GM23338 (cell line): ENCODE data around the gene MCC.

ENCODE experiments used
- CTCF ChIP-seq, 2 experiments: fragments of 200-600 bp in 1 of 2; sonication (generic) in 1 of 2; conservative IDR thresholded peaks; 2 replicates each; pipeline versions ENCODE4 v1.5.1 to v1.6.1; 2016 to 2017; ENCODE audit warnings: antibody characterized with exemption in 2 of 2, low read depth in 2 of 2, mild to moderate bottlenecking in 2 of 2, moderate library complexity in 1 of 2
- EZH2 ChIP-seq: fragments of 200-600 bp; sonication (generic); IDR thresholded peaks from one replicate; pipeline ENCODE4 v1.8.0; 2017; ENCODE audit warnings: antibody characterized with exemption, mild to moderate bottlenecking, low read depth; ENCODE audit not compliant: unreplicated experiment
- EZH2phosphoT487 ChIP-seq: fragments of 200-600 bp; sonication (generic); IDR thresholded peaks from one replicate; pipeline ENCODE4 v1.8.1; 2018; ENCODE audit warnings: antibody characterized with exemption; ENCODE audit not compliant: unreplicated experiment

- TF ChIP-seq CTCF (conservative IDR thresholded peaks at IDR 0.05; ENCODE audit: low read depth in 2 of 2) (no peak), EZH2phosphoT487 (no peak), EZH2 (no peak)
Observed at GRCh38 chr5:112998296-112998695, 490.0 kb downstream of the MCC start.
